ENCODE results near the gene PABPN1L. TPM values are rescaled to one million over a fixed set of nuclear protein-coding genes. Genes with fewer than 3 reads are reported as not detected.
A peak's percentile ranks its signal among the peaks of the same experiment; 100 is the strongest.

Gene PABPN1L
- total RNA-seq, 3 donors from 2014 or later = not detected

DNA sequence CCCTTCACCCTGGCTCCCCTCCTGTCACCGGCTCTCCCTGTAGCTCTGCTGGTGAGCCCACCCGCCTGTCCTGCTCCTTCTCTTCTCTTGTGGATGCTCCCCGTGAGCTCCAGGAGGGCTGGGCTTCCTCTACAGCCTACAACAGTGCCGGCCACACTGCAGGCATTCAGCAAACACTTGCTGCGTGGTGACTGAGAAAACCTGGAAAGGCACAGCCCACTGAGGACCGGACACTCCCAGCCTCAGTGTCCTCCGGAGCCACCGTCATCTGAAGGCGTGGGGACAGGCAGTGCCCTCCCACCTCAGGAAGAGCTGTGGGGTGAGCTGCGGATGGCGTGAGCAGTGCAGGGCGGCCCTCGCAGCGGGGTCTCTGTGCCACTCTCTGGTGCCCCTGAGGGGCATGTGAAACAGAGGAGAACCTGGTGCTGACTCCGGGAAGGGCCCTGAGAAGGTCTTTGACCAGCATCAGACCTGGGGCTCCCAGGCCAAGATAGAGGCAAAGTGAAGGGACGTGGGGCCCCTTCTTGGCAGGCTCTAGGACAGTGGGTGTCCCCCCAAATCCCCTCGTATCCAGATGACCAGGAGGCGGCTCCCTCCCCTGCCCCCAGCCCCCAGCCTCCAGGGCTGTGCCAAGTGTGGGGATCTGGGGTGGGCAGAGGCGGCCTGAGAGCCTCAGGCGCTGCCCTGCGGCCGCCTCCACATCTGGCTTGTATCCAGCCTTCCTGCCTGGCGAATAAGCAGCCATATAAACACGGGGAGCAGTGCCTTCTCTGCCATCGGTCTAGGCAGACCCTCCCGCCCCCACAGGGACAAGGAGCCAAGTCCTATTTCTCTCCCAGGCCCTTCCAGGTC, 44.0 kb upstream of the PABPN1L start:
- H3K27me3 ChIP-seq = no peaks in the 10 kb centered on the region
- peaks cover 0 to 5% of the 10 kb centered on the region in 2 donors for H3K4me1 ChIP-seq
- H3K36me3 ChIP-seq = no peaks in the 10 kb centered on the region
- intact Hi-C loops (cut with DNase I; ENCODE audit: low total_unique reads) = no loop called here
- no peak for DNase-seq (ENCODE audit: low spot score in 2 of 2)
- no peak for TF ChIP-seq POLR2A (IDR thresholded peaks at IDR 0.05)
- no peak for TF ChIP-seq POLR2AphosphoS5 (IDR thresholded peaks at IDR 0.05)
- TF ChIP-seq, protein P1, sequence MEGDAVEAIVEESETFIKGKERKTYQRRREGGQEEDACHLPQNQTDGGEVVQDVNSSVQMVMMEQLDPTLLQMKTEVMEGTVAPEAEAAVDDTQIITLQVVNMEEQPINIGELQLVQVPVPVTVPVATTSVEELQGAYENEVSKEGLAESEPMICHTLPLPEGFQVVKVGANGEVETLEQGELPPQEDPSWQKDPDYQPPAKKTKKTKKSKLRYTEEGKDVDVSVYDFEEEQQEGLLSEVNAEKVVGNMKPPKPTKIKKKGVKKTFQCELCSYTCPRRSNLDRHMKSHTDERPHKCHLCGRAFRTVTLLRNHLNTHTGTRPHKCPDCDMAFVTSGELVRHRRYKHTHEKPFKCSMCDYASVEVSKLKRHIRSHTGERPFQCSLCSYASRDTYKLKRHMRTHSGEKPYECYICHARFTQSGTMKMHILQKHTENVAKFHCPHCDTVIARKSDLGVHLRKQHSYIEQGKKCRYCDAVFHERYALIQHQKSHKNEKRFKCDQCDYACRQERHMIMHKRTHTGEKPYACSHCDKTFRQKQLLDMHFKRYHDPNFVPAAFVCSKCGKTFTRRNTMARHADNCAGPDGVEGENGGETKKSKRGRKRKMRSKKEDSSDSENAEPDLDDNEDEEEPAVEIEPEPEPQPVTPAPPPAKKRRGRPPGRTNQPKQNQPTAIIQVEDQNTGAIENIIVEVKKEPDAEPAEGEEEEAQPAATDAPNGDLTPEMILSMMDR (IDR thresholded peaks at IDR 0.05) = no peak
- no peak overlapping the region for H3K4me3 ChIP-seq
- peak overlapping the region in 1 of 2 donors; percentile 34 for H3K27ac ChIP-seq
- H3K9me3 ChIP-seq = no peaks in the 10 kb centered on the region

DNA sequence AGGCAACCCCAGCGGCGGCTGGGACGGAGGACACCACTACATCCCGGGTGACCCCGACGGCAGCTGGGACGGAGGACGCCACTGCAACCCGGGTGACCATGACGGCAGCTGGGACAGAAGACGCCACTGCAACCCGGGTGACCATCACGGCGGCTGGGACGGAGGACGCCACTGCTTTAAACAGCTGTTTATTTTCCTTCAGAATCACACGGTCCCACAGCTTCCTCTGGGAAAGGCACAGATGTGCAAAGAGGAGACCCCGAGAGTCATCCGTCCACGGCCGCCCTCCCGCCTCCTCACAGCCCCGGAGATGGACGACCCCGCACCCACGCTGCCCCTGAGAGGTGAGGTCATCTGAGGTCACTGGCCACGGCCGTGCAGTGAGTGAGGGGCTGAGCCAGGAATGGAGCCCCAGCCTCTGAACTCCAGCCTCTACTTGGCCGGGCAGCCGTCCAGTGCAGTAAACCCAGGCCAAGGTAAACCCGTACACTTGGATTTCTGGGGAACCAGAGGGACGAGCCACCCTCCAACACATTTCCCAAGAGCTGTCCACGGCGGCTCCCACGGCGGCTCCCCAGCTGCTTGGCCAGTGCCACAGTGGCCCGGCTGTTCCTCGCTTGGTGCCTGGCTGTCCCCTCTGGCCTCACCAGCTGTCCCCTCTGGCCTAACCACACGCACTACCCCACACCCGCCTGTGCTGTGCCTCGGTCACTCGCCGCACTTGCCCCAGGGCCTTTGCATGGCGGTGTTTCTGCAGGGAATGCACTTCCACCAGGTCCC, 43.2 kb upstream of the PABPN1L start:
- intact Hi-C loops (cut with DNase I; ENCODE audit: low total_unique reads) = no loop called here
- no peaks in the 10 kb centered on the region for H3K27me3 ChIP-seq
- TF ChIP-seq POLR2A (IDR thresholded peaks at IDR 0.05) (no peak), POLR2AphosphoS5 (IDR thresholded peaks at IDR 0.05) (no peak)
- TF ChIP-seq, protein P1 (IDR thresholded peaks at IDR 0.05) = no peak

DNA sequence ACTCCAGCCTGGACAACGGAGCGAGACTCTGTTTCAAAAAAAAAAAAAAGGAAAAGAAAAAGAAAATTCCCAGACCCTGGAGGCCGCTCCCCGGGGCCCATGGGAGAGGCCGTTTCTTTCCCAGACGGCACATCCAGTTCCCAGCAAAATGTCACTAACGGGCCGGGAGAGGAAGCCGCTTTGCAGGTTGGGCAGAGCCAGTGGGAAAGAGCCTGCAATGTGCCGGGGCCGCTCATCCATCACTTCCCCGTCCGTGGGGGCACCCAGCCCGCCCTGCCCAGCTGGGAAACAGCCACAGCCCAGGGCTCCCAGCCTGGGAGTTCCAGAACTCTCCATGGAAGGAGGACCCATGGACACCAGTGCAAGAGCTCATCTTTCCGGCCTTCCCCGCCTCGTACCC, 41.8 kb upstream of the PABPN1L start:
- Histone ChIP-seq H3K4me1 (no peaks in the 10 kb centered on the region), H3K36me3 (no peaks in the 10 kb centered on the region), H3K27ac (peak overlapping the region in 1 of 2 donors; percentile 12), H3K27me3 (no peaks in the 10 kb centered on the region), H3K9me3 (no peaks in the 10 kb centered on the region), H3K4me3 (no peak overlapping the region)
- intact Hi-C loops (cut with DNase I; ENCODE audit: low total_unique reads) = no loop called here
- TF ChIP-seq POLR2A (IDR thresholded peaks at IDR 0.05) (no peak), POLR2AphosphoS5 (IDR thresholded peaks at IDR 0.05) (no peak)
- TF ChIP-seq, protein P1 (IDR thresholded peaks at IDR 0.05) = no peak
- DNase-seq (ENCODE audit: low spot score in 2 of 2) = no peak

More for the DNA sequence above, 43.2 kb upstream of the PABPN1L start:
- Histone ChIP-seq H3K36me3 (no peaks in the 10 kb centered on the region), H3K4me3 (no peak overlapping the region), H3K27ac (no peak overlapping the region), H3K9me3 (no peaks in the 10 kb centered on the region), H3K4me1 (peaks cover 0 to under 1% of the 10 kb centered on the region in 2 donors)
- no peak for DNase-seq (ENCODE audit: low spot score in 2 of 2)

DNA sequence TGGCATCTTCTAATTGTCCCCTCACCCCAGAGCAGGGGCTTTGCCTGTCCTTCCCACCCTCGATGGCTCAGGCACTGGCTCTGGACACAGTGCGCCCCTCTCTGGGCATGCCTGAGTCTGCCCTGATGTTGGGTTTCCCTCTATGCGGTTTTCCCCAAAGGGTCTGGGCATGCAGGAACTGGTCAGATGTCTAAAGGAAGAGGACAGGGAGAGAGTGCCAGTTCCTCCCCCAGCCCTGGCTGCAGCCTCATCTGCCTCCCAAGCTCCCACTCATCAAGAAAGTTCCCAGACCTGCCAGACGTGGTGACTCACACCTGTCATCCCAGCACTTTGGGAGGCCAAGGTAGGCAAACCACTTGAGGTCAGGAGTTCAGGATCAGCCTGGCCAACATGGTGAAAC, 41.3 kb upstream of the PABPN1L start:
- intact Hi-C loops (cut with DNase I; ENCODE audit: low total_unique reads) = no loop called here
- no peak for DNase-seq (ENCODE audit: low spot score in 2 of 2)
- Histone ChIP-seq H3K4me1 (no peaks in the 10 kb centered on the region), H3K4me3 (no peak overlapping the region), H3K36me3 (no peaks in the 10 kb centered on the region), H3K9me3 (no peaks in the 10 kb centered on the region), H3K27me3 (no peaks in the 10 kb centered on the region), H3K27ac (no peak overlapping the region)
- TF ChIP-seq POLR2AphosphoS5 (IDR thresholded peaks at IDR 0.05) = no peak
- TF ChIP-seq POLR2A (IDR thresholded peaks at IDR 0.05) = no peak
- TF ChIP-seq, protein P1 (IDR thresholded peaks at IDR 0.05) = no peak
